Measurements from ENCODE around the gene HBM. TPM values are rescaled to one million over a fixed set of nuclear protein-coding genes. Genes with fewer than 3 reads are reported as not detected.

HBM gene
- total RNA-seq, 1 experiment from 2014 or later: not detected

- no peak for DNase-seq
- Mint-ChIP-seq H3K27ac (ENCODE audit: unreplicated experiment) (no peak overlapping the region), H3K9me3 (ENCODE audit: unreplicated experiment) (no peaks in the 10 kb centered on the region), H3K4me1 (ENCODE audit: low read depth, unreplicated experiment) (peaks cover 5% of the 10 kb centered on the region), H3K27me3 (ENCODE audit: insufficient read depth, unreplicated experiment) (no peaks in the 10 kb centered on the region), H3K36me3 (ENCODE audit: insufficient read depth, unreplicated experiment) (peaks cover 6% of the 10 kb centered on the region), H3K4me3 (ENCODE audit: unreplicated experiment) (no peak overlapping the region)
- ChIA-PET CTCF (no interaction called here), POLR2A (interaction anchor here (0.6 kb wide), 1 partner anchor 172 kb away, joined by 10 read pairs; no protein-coding TSS in a partner anchor)
- Histone ChIP-seq H3K27me3 (replicated peaks; ENCODE audit: control insufficient read depth, insufficient read depth, low read length) (no peaks in the 10 kb centered on the region; the same call in 1 of the 2 replicates), H3K9me3 (no peaks in the 10 kb centered on the region), H3K4me3 (ENCODE audit: low read depth, low read length) (no peak overlapping the region), H3K36me3 (ENCODE audit: control insufficient read depth, insufficient read depth, low read length) (no peaks in the 10 kb centered on the region), H3K4me1 (0 out of 2 replicates have a peak, but pooled peaks cover 5% of the 10 kb centered on the region)
- intact Hi-C loops (cut with micrococcal nuclease; ENCODE audit: unreplicated experiment): no loop called here
- TF ChIP-seq CTCF (IDR thresholded peaks at IDR 0.05; ENCODE audit: insufficient read depth in 1 of 2, low read depth in 1 of 2, low read length in 1 of 2, severe bottlenecking in 1 of 2, unreplicated experiment in 1 of 2): no peak
- no TSS peak for BruUV-seq (replicated peaks)
Observed at GRCh38 chr16:143456-143855, 22.3 kb upstream of the HBM start.

GRCh38 chr16:144797-145252 lies 21.0 kb upstream of the HBM start:
- no peaks in the 10 kb centered on the region; the same call in 1 of the 2 replicates for H3K27me3 ChIP-seq (replicated peaks; ENCODE audit: control insufficient read depth, insufficient read depth, low read length)
- no peak for TF ChIP-seq CTCF (IDR thresholded peaks at IDR 0.05; ENCODE audit: insufficient read depth in 1 of 2, low read depth in 1 of 2, low read length in 1 of 2, severe bottlenecking in 1 of 2, unreplicated experiment in 1 of 2)
- intact Hi-C loops (cut with micrococcal nuclease; ENCODE audit: unreplicated experiment): no loop called here
- no peaks in the 10 kb centered on the region for H3K9me3 ChIP-seq
- Mint-ChIP-seq H3K36me3 (ENCODE audit: insufficient read depth, unreplicated experiment) (no peaks in the 10 kb centered on the region), H3K27ac (ENCODE audit: unreplicated experiment) (no peak overlapping the region), H3K27me3 (ENCODE audit: insufficient read depth, unreplicated experiment) (no peaks in the 10 kb centered on the region), H3K9me3 (ENCODE audit: unreplicated experiment) (no peaks in the 10 kb centered on the region), H3K4me3 (ENCODE audit: unreplicated experiment) (no peak overlapping the region), H3K4me1 (ENCODE audit: low read depth, unreplicated experiment) (peaks cover 5% of the 10 kb centered on the region)
- no peaks in the 10 kb centered on the region for H3K36me3 ChIP-seq (ENCODE audit: control insufficient read depth, insufficient read depth, low read length)
- H3K4me1 ChIP-seq: 0 out of 2 replicates have a peak, but pooled peaks cover 5% of the 10 kb centered on the region
- CTCF ChIA-PET: no interaction called here
- no peak for DNase-seq
- POLR2A ChIA-PET: no interaction called here
- BruUV-seq (replicated peaks): no TSS peak
- H3K4me3 ChIP-seq (ENCODE audit: low read depth, low read length): no peak overlapping the region

- no peaks in the 10 kb centered on the region for H3K27me3 Mint-ChIP-seq (ENCODE audit: insufficient read depth, unreplicated experiment)
- intact Hi-C loops (cut with micrococcal nuclease; ENCODE audit: unreplicated experiment): no loop called here
- TF ChIP-seq CTCF (IDR thresholded peaks at IDR 0.05; ENCODE audit: insufficient read depth in 1 of 2, low read depth in 1 of 2, low read length in 1 of 2, severe bottlenecking in 1 of 2, unreplicated experiment in 1 of 2): no peak
- peaks cover 5% of the 10 kb centered on the region for H3K4me1 Mint-ChIP-seq (ENCODE audit: low read depth, unreplicated experiment)
- BruUV-seq (replicated peaks): no TSS peak
- no peak overlapping the region for H3K4me3 Mint-ChIP-seq (ENCODE audit: unreplicated experiment)
- Histone ChIP-seq H3K9me3 (no peaks in the 10 kb centered on the region), H3K36me3 (ENCODE audit: control insufficient read depth, insufficient read depth, low read length) (no peaks in the 10 kb centered on the region), H3K27me3 (replicated peaks; ENCODE audit: control insufficient read depth, insufficient read depth, low read length) (no peaks in the 10 kb centered on the region; the same call in 1 of the 2 replicates), H3K4me3 (ENCODE audit: low read depth, low read length) (no peak overlapping the region), H3K4me1 (0 out of 2 replicates have a peak, but pooled peaks cover 5% of the 10 kb centered on the region)
- no peak overlapping the region for H3K27ac Mint-ChIP-seq (ENCODE audit: unreplicated experiment)
- H3K36me3 Mint-ChIP-seq (ENCODE audit: insufficient read depth, unreplicated experiment): no peaks in the 10 kb centered on the region
- ChIA-PET CTCF (no interaction called here), POLR2A (no interaction called here)
- no peak for DNase-seq
- H3K9me3 Mint-ChIP-seq (ENCODE audit: unreplicated experiment): no peaks in the 10 kb centered on the region
Observed at GRCh38 chr16:146646-147045, 19.1 kb upstream of the HBM start.

All from Caco-2 (cell line).